IPS-15b (cell line): ENCODE results near the gene TRMT1.

Experiments
- H3K27me3 ChIP-seq: one replicate; pipeline ENCODE4 v1.6.1; 2013; ENCODE audit warnings: low read length; ENCODE audit not compliant: control insufficient read depth, insufficient read depth
- H3K36me3 ChIP-seq: one replicate; pipeline ENCODE4 v1.6.1; 2013; ENCODE audit warnings: low read length; ENCODE audit not compliant: control insufficient read depth, insufficient read depth
- H3K4me1 ChIP-seq: one replicate; pipeline ENCODE4 v1.6.1; 2013; ENCODE audit warnings: mild to moderate bottlenecking, low read length; ENCODE audit not compliant: control insufficient read depth, insufficient read depth
- H3K4me3 ChIP-seq: one replicate; pipeline ENCODE4 v1.5.1; 2013; ENCODE audit warnings: low read depth, low read length
- H3K9ac ChIP-seq: one replicate; pipeline ENCODE4 v1.6.1; 2013; ENCODE audit warnings: low read depth, mild to moderate bottlenecking, low read length
- H3K9me3 ChIP-seq: one replicate; pipeline ENCODE4 v1.6.1; 2013; ENCODE audit warnings: mild to moderate bottlenecking, low read length; ENCODE audit not compliant: control insufficient read depth, insufficient read depth

Gene TRMT1

DNA sequence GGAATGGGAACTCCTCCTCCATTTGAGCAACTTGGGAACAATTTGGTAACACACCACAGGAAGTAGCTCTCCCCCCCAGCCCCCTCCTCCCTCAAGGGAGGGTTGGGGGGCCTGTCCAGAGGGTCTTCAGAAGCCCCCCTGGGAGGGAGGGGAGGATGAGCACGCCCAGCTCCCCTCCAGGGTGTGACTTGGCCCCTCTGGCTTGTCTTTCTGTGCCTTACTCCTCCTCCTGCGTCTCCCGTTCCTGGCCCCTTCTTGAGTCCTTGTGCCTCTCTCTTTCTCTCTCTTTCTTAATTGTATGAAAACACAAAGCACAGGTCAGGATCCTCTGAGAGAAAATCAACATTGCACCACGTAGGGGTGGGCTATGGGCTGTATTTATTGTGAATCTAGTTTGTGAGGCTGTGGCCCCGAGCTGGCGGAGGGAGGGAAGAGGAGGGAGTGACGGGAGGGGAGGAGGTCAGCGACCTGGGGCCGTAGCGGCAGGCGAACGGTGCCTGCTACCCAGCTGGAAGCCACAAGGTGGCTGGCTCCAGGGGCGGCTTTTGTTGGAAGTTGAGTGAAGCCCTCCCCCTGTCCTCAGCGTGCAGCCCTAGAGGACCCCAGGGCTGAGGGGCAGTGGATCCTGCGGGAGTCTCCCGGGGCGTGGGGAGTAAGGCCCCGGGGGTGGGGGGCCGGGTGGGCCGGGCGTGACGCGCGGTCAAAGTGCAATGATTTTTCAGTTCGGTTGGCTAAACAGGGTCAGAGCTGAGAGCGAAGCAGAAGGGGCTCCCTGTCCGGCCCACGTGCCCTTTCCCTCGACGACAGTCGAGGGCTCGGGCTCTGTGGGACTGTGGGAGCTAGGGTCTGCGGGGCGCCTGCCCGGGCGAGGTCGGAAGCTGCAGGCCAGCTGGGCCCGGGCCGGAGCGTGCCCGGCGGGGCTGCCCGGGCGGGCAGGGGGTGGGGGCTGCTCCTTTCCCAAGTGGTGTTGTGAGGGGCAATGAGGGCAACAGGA is 20.3 kb downstream of the TRMT1 start:
- H3K4me1 ChIP-seq, result peaks cover 11% of the 10 kb centered on the region
- H3K4me3 ChIP-seq, result peak overlapping the region; percentile 74
- no peak overlapping the region for H3K9ac ChIP-seq
- no peaks in the 10 kb centered on the region for H3K36me3 ChIP-seq
- no peaks in the 10 kb centered on the region for H3K9me3 ChIP-seq
- peaks cover 55% of the 10 kb centered on the region for H3K27me3 ChIP-seq

DNA sequence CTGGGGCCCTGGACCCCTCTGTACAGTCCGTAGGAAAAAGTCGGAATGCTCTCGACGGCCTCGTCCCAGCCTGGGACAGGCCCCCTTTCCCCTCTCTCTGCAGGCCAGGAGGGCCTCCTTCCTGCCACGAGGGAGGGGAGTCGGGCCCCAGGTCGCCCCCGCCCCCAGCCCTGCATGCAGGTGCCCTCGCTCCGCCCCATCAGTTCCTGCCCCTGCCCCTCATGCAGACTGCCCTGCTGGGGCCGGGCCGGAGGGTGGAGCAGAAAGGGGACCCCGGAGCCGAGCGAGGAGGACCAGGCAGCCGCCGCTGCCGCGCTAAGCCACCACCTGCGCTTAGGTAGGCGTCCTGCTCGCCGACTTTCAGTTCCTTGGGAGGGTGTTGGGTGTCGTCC is 21.2 kb downstream of the TRMT1 start:
- no peaks in the 10 kb centered on the region for H3K36me3 ChIP-seq
- H3K4me3 ChIP-seq, result peak overlapping the region; percentile 74
- H3K9ac ChIP-seq, result no peak overlapping the region
- no peaks in the 10 kb centered on the region for H3K9me3 ChIP-seq
- H3K27me3 ChIP-seq, result peaks cover 53% of the 10 kb centered on the region
- H3K4me1 ChIP-seq, result peaks cover 15% of the 10 kb centered on the region

DNA sequence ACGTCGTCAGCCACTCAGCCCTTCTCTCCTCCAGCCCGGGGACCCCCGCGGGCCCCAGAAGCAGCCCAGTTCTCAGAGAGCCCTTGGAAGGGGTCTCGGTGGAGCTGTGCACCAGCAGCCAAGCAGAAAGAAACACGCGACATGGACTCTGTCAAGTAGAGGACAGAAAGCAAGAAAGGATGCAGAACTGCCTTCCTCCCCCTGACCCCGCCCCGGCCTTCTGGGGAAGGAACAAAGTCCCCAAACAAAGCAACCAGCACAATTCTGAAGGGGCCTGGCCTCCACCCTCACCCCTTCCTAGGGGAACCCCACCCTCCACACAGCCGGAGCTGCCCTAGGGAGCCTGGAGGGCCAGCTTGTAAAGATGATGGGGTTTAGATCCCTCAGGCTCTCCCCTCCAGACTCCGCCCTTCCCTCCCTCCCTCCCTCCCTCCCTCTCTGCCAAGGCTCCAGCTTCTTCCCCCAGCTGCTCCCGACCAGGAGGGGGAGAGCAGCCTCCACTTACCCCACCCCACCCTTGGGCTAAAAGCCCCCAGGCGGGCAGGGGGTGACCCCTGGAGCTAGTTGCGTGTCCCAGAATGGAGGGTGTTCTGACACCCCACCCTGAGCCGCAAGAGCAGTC is 21.7 kb downstream of the TRMT1 start:
- Histone ChIP-seq H3K4me3 (peak overlapping the region; percentile 74), H3K27me3 (peaks cover 50% of the 10 kb centered on the region), H3K9ac (no peak overlapping the region), H3K9me3 (no peaks in the 10 kb centered on the region), H3K36me3 (no peaks in the 10 kb centered on the region), H3K4me1 (peaks cover 15% of the 10 kb centered on the region)

DNA sequence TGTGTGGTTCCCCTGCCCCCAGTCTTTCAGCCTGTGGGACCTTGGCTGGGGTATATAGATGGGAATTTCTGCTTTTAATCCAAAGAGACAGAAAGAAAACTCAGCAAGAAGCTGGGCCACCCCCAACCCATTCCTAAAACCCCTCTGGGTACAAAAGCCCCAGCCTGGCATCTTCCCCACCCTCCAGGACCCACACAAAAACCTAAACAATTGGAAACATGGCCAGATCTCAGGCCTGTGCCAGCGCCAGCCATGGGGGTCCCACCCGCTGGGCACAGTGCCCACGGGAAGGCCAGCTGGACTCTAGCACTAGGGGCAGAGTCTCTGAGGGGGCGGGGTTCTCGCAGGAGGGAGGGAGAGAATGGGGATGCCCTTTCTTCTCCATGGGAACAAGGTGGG is 22.4 kb downstream of the TRMT1 start:
- no peaks in the 10 kb centered on the region for H3K9me3 ChIP-seq
- peak overlapping the region; percentile 74 for H3K4me3 ChIP-seq
- peaks cover 42% of the 10 kb centered on the region for H3K27me3 ChIP-seq
- H3K4me1 ChIP-seq, result peaks cover 15% of the 10 kb centered on the region
- H3K9ac ChIP-seq, result no peak overlapping the region
- no peaks in the 10 kb centered on the region for H3K36me3 ChIP-seq

DNA sequence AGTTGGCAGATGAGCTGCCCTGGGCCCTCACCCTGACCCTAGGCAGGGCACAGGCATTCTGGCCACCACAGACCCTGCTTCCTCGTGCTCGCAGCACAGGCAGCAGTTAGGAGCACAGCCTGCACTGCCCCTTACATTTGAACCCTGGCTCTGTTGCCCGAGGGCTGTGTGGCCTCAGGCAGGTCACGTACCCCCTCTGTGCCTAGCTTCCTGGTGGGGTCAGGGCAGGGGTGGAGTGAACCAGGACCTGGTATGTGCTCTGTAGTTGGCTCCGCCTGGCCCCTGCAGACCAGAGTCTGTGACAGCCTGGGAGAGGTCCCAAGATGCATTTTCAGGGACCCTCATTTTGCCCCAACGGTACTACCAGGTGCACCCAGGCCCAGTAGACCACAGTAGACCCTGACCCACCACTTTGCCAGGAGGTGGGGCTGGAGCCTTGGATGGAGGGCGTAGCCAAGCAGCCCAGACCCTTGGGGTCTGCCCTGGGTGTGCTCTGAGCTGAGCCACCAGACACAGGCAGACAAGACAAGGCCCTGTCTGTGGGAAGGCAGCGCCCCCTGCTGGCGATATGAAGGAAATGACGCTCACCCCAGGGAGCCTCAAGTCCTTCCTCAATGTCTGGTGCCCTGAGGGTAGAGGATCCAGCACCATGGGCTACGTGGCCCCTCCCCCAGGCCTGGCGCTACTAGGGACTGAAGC is 23.0 kb downstream of the TRMT1 start:
- Histone ChIP-seq H3K9ac (no peak overlapping the region), H3K9me3 (no peaks in the 10 kb centered on the region), H3K4me3 (no peak overlapping the region), H3K36me3 (no peaks in the 10 kb centered on the region), H3K4me1 (peaks cover 15% of the 10 kb centered on the region), H3K27me3 (peaks cover 36% of the 10 kb centered on the region)

DNA sequence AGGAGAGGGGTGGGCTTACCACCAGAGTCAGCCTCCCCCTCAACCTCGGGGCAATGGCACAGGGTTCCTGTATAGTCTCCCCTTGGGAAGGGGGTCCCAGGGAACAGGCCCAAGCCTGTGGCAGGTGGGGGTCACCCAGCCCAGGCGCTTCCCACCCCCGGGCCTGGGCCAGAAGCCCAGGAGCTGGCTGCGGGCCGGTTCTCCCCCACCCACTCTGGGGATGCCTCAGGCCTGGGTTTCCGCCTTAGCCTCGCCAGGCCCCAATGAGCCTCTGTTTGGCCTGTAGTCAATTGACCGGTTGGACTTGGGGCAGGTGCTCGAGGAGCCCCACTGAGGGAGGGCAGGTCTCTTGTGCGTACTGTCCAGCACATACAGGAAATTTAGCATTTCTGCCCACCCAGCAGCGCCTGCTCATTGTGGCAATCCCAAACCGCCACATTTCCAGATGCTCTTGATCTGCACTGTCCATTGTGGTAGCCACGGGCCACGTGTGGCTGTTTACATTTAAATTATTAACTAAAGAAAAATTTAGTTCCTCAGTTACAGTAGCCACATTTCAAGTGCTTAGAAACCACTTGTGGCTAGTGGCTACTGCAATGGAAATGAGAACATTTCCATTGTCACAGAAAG is 23.8 kb downstream of the TRMT1 start:
- H3K27me3 ChIP-seq, result peaks cover 33% of the 10 kb centered on the region
- H3K4me1 ChIP-seq, result peaks cover 15% of the 10 kb centered on the region
- no peaks in the 10 kb centered on the region for H3K36me3 ChIP-seq
- H3K9ac ChIP-seq, result no peak overlapping the region
- H3K4me3 ChIP-seq, result no peak overlapping the region
- no peaks in the 10 kb centered on the region for H3K9me3 ChIP-seq

DNA sequence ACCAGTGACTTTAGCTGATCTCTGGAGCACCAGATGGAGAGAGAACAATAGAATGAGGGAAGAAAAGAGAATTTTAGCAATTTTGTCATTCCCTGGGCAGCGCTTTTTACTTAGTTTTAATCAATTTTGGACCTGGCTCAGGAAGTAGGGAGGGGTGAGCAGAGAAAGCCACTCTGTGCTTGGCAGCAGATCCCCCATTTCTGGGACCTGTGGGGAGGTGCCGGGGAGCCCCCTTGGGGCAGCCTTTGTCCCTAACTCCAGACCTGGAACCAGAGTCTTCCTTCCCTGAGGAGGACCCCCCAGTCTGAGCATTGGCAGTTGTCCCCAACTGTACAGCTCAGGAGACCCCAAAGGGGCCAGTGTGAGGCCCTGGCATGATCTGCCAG is 24.4 kb downstream of the TRMT1 start:
- Histone ChIP-seq H3K27me3 (peaks cover 31% of the 10 kb centered on the region), H3K36me3 (no peaks in the 10 kb centered on the region)

DNA sequence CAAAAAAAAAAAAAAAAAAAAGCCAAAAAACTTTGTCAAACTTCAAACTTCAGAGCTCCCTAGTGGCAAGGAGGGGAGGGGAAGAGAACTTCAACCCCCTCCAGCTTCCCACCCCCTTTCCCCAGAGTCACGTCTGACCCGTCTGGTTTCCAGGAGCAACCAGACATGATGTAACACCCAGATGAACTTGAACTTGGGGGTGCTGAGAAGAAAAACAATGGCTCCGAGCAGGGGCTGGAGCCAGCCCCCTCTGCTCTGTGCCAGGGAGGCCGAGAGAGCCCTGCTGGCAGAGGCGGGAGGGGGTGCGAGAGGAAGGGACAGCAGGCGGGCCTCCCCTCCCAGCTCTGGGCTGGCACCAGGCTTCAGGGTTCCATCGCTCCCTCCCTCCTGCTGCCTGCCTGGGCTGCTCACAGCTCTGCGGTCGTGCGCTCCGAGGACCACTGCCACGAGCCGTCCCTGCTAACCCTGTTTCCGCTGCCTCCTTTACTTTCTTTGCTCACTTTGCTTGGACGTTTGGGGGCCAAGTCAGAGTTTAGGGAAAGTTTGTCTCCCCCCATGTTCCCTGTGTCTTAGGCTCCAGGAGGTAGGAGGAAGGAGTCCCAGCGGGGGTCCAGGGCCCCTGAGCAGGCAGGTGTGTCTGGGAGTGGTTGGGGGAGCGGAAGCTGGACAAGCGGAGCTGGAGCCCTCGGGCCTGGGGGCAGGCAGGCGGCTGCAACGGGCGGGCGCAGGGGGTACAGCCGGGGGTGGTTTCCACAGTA is 25.0 kb downstream of the TRMT1 start:
- Histone ChIP-seq H3K27me3 (peaks cover 30% of the 10 kb centered on the region), H3K36me3 (no peaks in the 10 kb centered on the region), H3K9ac (no peak overlapping the region), H3K4me3 (peak overlapping the region; percentile 30), H3K4me1 (peaks cover 9% of the 10 kb centered on the region), H3K9me3 (no peaks in the 10 kb centered on the region)

More for the DNA sequence above, 24.4 kb downstream of the TRMT1 start:
- Histone ChIP-seq H3K9ac (no peak overlapping the region), H3K9me3 (no peaks in the 10 kb centered on the region), H3K4me1 (peaks cover 14% of the 10 kb centered on the region), H3K4me3 (no peak overlapping the region)

DNA sequence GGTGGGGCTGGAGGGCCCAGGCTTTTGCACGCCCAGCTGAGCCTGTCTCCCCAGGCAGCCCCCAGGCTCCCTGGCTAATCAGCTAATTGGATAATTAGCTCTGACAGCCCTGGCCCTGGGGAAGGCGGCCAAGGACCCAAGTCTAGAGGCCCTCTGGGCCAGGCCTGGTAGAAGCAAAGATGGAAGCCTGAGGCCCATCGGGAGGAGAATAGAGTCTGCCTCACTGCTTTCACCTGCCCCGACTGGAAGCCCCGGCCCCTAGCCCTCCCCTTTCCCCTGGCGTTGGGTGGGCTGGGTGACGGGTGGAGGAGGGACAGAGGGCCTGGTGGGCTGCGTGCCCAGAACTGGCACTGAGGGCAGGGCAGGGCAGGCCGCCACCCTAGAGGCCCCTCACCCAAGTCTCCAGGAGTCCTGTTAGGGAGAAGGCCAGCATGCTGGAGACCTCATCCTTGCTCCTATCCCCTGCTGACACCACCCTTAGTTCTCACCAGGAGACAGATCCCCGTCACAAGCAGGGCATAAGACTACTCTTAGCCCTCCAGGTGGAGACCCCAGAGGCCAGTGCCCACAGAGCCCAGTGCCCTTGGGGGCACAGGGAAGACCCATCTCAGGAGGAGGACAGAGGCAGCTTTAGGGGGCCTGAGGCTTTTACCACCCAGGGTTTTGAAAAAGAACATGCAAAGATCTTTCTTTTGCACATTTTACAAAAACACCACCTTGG is 25.9 kb downstream of the TRMT1 start:
- no peaks in the 10 kb centered on the region for H3K9me3 ChIP-seq
- peaks cover 31% of the 10 kb centered on the region for H3K27me3 ChIP-seq
- H3K4me1 ChIP-seq, result peaks cover 9% of the 10 kb centered on the region
- no peak overlapping the region for H3K4me3 ChIP-seq
- H3K36me3 ChIP-seq, result no peaks in the 10 kb centered on the region
- no peak overlapping the region for H3K9ac ChIP-seq

DNA sequence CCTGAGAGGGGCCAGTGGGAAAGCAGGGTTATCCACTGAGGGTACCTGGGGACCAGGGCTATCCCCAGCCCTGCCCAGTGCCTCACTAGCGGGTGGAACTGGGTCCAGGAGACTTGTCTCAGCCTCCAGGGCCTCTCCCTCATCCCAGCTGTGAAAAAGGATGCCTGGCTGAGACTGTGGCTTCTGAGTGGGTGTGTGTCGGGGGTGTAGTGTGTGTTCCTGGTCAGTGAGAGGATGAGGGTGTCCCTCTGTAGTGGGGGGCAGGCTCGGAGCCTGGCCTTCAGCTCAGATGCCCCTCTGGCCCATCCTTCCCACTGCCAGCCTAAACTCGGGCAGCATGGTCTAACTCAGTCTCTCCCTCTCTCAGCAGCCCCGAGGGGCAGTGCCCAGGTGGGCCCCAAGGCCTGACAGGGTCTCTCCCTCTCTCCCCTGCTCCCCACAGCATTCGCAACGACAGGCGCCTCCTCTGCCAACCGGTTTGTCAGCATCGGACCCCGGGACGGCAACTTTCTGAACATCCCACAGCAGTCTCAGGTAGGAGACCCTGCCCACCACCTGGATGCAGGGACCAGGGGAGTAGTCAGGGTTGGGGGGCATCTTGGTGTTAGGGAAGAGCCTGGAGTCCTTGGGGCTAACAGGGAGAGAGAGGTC is 26.6 kb downstream of the TRMT1 start:
- no peaks in the 10 kb centered on the region for H3K9me3 ChIP-seq

More for the DNA sequence above, 26.6 kb downstream of the TRMT1 start:
- Histone ChIP-seq H3K27me3 (peaks cover 31% of the 10 kb centered on the region), H3K36me3 (no peaks in the 10 kb centered on the region), H3K9ac (no peak overlapping the region), H3K4me1 (peaks cover 9% of the 10 kb centered on the region), H3K4me3 (no peak overlapping the region)
